RWPE1 (cell line): Measurements from ENCODE around the gene DUSP22.

ENCODE experiments used
- CTCF ChIA-PET: fragments of 350-600 bp; sonication (Branson Sonifier 250); formaldehyde crosslinking; extraction: SDS; loops from one replicate; lab custom pipeline; 2021; lab: Yijun Ruan, JAX
- POLR2A ChIA-PET: fragments of 400-600 bp; formaldehyde crosslinking; extraction: SDS; loops from one replicate; lab custom pipeline; 2020; ENCODE audit warnings: antibody characterized with exemption; ENCODE audit not compliant: low non-redundant PET; lab: Yijun Ruan, JAX
- DNase-seq: peaks from one replicate; pipeline ENCODE4 v3.0.0; 2012; ENCODE audit warnings: low spot score
- H3K27ac ChIP-seq: fragments of 450-650 bp; 2 replicates; pipeline ENCODE4 v1.5.1; 2017
- TF ChIP-seq, protein P1 (sequence below): fragments of 450-650 bp; conservative IDR thresholded peaks from 2 replicates; pipeline ENCODE4 v1.5.1; 2017; ENCODE audit warnings: low read depth, mild to moderate bottlenecking

DUSP22 gene

DNA sequence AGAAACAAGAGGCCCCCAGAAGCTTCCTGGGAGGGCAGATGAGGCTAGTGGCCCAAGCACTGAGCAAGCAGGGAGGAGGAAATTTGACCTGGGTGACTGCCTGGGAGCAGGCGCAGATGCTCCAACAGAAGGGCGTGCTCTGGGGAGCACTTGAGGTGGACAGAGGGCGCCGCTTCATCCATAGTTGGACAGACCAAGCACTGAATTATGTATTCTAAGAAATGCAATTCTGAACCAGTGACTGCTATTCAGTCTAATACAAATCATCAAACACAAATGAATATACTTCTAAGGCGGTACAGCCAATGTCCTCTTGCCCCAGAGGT, 70.6 kb downstream of the DUSP22 start:
- no peak for DNase-seq
- CTCF ChIA-PET = no interaction called here
- POLR2A ChIA-PET = no interaction called here
- TF ChIP-seq, protein P1, sequence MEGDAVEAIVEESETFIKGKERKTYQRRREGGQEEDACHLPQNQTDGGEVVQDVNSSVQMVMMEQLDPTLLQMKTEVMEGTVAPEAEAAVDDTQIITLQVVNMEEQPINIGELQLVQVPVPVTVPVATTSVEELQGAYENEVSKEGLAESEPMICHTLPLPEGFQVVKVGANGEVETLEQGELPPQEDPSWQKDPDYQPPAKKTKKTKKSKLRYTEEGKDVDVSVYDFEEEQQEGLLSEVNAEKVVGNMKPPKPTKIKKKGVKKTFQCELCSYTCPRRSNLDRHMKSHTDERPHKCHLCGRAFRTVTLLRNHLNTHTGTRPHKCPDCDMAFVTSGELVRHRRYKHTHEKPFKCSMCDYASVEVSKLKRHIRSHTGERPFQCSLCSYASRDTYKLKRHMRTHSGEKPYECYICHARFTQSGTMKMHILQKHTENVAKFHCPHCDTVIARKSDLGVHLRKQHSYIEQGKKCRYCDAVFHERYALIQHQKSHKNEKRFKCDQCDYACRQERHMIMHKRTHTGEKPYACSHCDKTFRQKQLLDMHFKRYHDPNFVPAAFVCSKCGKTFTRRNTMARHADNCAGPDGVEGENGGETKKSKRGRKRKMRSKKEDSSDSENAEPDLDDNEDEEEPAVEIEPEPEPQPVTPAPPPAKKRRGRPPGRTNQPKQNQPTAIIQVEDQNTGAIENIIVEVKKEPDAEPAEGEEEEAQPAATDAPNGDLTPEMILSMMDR = no peak
- H3K27ac ChIP-seq = no peak overlapping the region

DNA sequence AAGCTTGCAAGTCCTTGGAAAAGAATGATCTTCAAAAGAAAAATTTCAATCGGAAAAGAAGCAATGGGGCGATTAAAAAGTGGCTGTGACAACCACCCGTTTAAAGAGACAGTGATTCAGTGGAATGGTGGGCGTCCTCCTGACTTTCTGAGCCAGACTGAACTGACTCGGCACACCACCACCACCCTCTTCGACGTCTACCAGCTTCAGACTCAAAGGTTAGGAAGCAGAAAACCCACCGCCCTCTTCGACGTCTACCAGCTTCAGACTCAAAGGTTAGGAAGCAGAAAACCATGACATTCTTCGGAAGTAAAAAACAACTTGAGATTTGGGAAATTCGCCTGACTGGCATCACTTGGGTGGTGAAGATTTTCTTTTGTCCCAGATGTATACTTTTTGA, 71.0 kb downstream of the DUSP22 start:
- CTCF ChIA-PET = no interaction called here
- no peak overlapping the region for H3K27ac ChIP-seq
- POLR2A ChIA-PET = no interaction called here
- no peak for DNase-seq
- TF ChIP-seq, protein P1 = no peak

DNA sequence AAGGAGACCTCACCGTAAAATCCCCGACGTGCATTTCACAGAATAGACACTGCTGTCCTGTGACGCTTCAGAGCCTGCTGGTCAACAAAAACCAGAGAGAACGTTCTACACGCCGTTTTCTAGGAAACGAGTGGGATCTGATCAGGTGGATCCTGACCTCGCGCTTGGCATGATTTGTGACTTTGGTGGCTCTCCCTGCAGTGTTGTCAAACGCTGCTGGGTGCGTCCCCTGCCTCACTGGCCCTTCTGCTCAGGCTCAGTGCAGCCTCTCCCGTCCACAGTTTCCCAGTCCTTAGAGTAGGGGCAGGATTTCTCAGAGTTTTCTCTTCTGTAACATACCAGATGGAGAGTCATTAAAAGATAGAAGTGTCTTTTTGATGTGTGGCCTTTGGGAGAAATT, 71.6 kb downstream of the DUSP22 start:
- TF ChIP-seq, protein P1 = no peak
- ChIA-PET POLR2A (no interaction called here), CTCF (interaction anchor here (0.9 kb wide), 1 partner anchor 175 kb away, joined by 3 read pairs; no protein-coding TSS in a partner anchor)
- no peak for DNase-seq
- H3K27ac ChIP-seq = no peak overlapping the region

DNA sequence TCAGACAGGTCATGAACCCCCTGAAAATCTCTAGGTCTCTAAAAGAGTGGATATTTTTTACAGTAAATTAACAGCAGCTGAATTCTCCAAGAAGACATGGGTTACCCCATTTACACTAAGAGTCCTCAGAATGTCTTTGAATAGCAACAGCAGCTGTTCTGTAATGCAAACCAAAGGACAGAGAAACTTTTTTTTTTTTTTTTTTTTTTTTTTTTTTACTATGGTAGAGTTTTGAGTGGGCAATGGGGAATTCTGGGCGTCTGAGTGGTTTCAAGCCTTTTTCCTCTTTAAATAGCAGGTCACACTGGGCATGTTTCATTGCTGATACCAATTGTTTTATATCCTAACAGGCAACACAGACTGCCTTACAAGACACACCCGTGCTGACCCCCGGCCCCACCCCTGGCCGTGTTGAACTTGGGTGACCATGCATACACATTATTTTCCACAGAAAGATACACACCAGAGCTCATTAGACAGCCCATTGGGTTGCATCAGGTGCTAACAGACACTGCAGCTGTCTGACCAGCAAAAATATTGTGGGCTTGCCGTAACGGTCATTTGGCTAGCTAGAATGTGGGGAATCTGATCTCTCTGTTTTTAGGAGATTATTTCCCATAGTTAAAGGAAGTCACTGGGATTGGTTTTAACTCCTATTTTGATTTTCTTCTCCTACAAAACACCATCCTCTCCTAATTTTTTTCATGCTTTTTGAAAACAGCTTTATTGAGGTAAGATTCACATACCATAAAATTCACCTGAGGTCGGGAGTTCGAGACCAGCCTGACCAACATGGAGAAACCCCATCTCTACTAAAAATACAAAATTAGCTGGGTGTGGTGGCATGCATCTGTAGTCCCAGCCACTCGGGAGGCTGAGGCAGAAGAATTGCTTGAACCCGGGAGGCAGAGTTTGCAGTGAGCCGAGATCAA, 72.6 kb downstream of the DUSP22 start:
- ChIA-PET CTCF (interaction anchor here (0.6 to 0.9 kb wide), 2 partner anchors 60 to 176 kb away, joined by 3 read pairs; no protein-coding TSS in a partner anchor), POLR2A (no interaction called here)
- TF ChIP-seq, protein P1 = no peak

DNA sequence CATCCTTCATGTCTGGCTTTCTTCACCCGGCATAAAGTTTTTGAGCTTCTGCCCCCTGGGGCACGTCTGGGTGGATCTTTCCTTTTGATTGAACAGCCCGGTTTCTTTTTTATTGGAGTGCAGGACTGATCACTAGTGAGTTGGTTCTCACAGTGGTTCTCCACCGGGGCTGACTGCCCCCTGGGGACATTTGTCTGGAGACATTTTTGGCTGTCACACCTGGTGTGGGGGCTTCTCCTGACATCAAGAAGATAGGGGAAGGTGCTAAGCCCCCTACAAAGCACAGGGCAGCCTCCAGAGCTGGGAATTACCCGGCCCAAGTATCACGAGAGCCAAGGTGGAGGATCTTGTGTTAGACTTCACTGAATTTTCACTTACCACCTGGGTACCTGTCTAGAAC, 73.5 kb downstream of the DUSP22 start:
- H3K27ac ChIP-seq = no peak overlapping the region
- CTCF ChIA-PET = interaction anchor here (0.7 kb wide), 1 partner anchor 200 kb away, joined by 3 read pairs; no protein-coding TSS in a partner anchor
- TF ChIP-seq, protein P1 = no peak
- DNase-seq = no peak
- POLR2A ChIA-PET = no interaction called here

More for the DNA sequence above, 72.6 kb downstream of the DUSP22 start:
- H3K27ac ChIP-seq = no peak overlapping the region
- no peak for DNase-seq

DNA sequence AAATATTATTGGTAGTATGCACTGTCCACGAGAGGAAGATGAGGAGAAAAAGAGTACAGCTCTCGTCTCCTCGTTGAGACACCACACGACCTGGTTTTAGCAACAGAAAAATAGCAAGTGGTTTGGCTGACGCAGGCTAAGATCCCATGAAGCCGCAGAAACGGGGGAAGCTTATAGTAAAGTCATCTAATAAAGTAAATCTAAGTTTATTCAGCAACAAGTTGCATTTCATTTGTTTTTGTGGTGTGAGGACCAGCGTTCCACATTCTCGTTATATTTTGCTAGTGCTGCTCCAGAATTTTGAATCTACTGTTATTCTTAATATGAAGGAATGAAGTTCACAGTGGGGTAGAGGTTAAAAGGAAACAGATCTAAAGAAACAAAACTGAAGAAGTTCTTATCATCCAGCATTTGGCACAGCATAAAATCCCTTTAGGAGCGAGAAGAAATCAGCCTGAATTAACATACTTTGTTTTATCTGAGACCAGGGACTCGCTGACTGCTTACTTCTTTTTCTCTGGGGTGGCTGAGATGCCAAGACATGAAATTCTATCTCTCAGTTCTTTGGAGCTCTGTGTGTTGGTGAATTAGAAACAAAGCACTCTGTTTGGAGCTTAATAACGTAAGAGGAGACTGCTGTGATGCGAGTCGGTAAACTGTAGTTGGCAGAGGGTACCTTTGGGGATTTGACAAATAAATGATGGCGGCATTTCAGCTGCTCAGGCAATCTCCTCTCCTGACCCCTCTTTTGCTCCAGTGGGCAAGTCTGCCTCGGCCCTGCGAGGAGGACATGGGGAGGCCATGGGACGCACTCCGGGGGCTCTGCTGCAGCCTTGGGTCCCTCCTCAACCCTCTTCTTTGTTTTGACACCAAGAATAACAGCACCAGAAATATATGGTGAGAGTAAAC, 74.4 kb downstream of the DUSP22 start:
- ChIA-PET CTCF (interaction anchor here (0.7 kb wide), 1 partner anchor 201 kb away, joined by 3 read pairs; no protein-coding TSS in a partner anchor), POLR2A (no interaction called here)
- TF ChIP-seq, protein P1 = no peak
- no peak overlapping the region for H3K27ac ChIP-seq
- no peak for DNase-seq
